HepG2 (cell line): ENCODE measurements around the gene FAM3C.

Experiments used
- HNF4A ChIP-seq: sonication (generic); formaldehyde crosslinking; IDR thresholded peaks from 2 replicates; pipeline ENCODE4 v1.4.0; 2020; ENCODE audit warnings: missing genetic modification reagents
- MXI1 ChIP-seq: IDR thresholded peaks from 3 replicates; pipeline ENCODE4 v1.6.1; 2012; ENCODE audit warnings: low read depth, low read length, inconsistent platforms, borderline replicate concordance

- TF ChIP-seq HNF4A (CRISPR knock-in tag) (no peak), MXI1 (no peak)
Measured at GRCh38 chr7:121313220-121313792, 82.8 kb downstream of the FAM3C start.
